SK-N-MC (cell line): ENCODE data around the gene SLC9C1.

ENCODE experiments used
- EZH2 ChIP-seq: fragments of 200-600 bp; sonication (generic); IDR thresholded peaks from one replicate; pipeline ENCODE4 v1.6.1; 2017; ENCODE audit warnings: antibody characterized with exemption
- POLR2AphosphoS5 ChIP-seq: IDR thresholded peaks from 2 replicates; pipeline ENCODE4 v1.6.1; 2012; ENCODE audit warnings: mild to moderate bottlenecking, low read depth, low read length, borderline replicate concordance

GRCh38 chr3:112104774-112105173, 189.2 kb downstream of the SLC9C1 start:
- no peak for TF ChIP-seq POLR2AphosphoS5
- TF ChIP-seq EZH2 = no peak
